HG02759 (cell line): ENCODE data around the gene ATXN7L1.
"Not testable (repeated sequence)": the region's sequence is repeated elsewhere in the genome, so short reads cannot be mapped to it uniquely, and the experiment has no call there.

Experiments used
- ATAC-seq: cut with Tn5 transposase; IDR thresholded peaks from one replicate; pipeline ENCODE4 v1.9.1; 2021; ENCODE audit warnings: mild to moderate bottlenecking, moderate library complexity; ENCODE audit not compliant: unreplicated experiment

Gene ATXN7L1

DNA sequence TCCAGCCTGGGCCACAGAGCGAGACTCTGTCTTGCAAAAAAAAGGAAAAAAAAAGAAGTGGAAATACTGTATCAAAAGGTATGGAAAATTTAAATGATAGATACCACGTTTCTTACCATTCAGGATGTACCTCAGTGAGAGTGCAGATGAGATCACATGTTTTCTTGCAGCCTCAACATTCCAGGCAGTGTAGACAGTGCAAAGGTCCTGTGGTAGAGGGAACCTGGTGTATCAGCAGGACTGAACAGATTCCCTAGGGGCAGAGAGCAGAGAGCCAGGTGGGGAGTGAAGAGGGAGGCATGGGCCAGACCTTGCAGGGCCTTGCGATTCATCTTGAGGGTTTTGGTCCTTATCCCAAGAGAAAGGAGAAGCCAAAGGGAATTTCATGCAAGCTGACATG, 17.7 kb upstream of the ATXN7L1 start:
- ATAC-seq = no peak

DNA sequence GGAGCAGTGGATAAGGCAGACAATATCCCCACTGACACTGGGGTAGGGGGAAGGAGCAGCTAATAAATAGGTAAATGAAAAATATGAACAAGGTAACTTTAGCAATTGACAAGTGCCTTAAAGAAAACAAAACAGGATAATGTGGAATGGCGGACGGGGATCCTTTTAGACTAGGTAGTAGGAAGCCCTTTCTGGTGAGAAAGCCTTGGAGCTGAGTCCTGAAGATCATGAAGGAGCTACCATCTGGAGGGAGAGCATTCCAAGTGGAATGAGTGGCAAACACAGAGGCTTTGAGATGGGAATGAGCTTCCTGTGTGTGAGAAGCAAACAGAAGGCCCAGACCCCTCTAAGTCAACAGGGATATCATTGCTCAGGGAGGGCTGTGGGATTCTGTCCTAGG, 16.0 kb upstream of the ATXN7L1 start:
- no peak for ATAC-seq

DNA sequence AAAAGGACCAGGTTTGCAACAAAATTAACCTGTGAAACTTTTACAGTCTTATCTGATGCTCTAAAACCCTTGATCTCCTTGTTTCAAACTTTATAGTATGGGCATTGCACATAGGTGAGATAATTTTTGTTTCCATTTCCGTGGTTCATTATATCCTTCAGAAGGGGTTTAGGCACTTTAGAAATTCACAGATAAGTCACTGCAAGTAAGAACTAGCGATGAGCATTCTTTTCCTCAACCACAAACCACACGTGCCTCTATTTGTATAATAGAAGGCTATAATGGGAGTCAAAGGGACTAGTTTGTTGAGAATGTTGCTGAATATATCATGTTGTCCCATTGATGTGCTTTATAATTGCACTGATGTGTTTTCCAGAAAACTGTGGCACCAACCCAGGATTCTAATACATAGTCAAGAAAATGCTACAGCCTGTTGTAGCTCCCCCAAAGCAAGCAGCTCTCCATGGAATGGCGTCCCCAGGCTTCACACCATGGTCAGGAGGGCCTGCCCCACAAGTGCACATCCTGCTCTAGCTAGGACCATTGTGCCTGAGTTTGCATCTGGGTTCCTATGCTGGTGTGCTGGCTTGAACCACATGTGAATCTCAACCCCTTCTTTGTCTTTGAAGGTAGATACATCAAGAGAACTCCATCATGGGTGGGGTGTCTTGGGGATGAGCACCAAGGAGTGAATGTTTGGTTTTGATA, 14.0 kb upstream of the ATXN7L1 start:
- ATAC-seq = no peak

DNA sequence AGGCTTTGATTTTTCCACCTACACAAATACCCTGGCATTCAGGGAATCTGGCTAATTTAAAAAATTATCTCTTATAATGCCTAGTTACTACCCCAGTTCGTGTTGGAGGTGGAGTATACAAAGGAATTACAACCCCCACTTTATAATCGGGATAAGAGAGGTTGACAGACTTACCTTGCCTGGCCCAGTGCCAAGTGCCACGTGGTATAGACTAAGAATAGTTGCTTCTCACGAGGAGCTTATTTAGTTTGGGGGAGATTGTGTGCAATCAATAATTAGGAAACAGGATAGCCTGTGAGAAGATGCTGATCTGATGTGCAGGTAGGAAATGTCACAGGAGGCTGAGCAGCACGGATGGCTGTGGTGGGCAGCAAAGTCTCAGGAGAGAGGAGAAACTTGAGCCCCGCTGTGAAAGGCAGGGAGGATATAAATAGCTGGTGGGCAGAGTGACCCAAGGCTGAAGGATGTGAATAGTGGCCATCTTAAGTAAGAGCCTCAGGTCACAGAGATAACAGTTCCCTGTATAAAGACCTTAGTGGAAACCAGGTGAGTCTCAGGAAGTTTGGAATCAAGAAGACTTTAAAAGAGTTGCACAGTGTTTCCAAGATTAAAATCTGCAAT, 11.3 kb upstream of the ATXN7L1 start:
- no peak for ATAC-seq

DNA sequence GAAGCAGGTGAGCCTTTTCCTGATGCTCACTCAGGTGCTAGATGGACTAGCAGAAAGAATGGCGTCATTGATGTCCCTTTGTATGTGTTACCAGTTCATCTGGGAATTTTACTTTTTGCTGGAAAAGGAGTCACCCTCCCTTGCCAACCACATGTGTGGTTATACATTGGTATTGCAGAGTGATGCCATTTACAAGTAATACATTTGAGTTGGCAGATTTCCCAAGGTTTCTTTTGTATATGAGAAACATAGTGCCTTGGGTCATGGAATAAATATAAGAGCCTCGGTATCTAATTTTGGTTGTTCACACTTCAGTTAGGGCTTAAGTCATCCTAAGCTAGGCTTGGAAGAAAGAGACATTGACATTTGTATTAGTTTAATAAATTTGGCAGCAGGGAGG, 10.4 kb upstream of the ATXN7L1 start:
- ATAC-seq = no peak

DNA sequence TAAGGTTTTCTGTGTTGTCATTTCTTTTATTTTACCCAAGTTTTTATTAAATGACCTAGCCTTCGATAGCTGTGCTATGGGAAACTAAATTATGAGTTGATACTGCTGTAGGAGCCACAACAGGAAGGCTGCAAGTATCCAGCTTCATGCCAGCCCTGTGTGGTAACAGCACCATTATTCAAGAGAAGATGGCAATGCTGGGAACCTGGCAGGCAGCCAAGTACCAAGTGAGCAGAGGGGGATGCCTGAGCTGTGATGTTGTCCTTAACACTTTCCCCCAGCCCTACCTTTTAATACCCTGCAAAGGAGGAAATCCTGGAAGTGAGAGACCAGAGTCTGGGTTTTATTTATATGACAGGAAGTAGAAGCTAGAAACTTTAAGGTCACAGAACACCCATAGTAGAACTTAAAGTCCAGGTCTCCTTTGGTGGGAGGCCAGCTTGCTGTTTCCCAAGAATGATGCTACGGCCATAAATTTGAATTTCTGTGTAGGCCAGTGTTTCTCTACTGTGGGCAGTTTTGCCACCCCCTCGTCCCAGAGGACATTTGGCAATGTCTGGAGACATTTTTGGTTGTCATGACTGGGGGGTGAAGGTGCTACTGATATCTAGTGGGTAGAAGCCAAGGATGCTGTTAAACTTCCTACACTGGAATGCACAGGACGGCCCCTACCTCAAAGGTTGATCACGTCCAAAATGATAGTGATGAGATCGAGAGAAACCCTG, 9.2 kb upstream of the ATXN7L1 start:
- ATAC-seq = no peak

DNA sequence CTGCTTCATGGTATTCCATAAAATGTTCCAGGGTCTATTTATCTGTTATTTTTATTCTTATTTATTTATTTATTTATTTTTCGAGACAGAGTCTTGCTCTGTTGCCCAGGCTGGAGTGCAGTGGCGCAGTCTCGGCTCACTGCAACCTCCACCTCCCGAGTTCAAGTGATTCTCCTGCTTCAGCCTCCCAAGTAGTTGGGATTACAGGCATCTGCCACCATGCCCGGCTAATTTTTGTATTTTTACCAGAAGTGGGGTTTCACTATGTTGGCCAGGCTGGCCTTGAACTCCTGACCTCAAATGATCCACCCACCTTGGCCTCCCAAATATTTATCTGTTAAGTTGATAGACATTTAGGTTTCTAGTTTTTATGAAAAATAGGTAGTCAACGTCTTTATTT, 6.8 kb upstream of the ATXN7L1 start:
- ATAC-seq = not testable (repeated sequence)

DNA sequence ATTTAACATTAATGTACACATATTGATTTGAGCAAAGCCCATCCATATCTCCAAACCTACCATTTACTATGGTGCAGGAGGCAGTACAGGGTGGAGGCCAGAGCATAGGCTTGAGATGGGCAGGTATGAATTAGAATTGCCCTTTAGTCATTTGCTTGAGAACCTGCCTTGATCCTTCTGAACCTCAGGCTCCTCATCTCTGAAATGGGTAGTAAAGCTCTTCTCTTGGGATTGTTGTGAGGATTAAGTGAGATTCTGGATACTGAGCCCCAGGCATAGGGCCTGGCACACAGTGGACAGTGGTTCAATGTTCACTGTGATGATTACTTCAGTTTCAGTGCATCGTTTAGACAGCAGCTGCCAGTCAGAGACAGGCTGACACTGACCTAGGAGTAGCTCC, 5.0 kb upstream of the ATXN7L1 start:
- no peak for ATAC-seq

DNA sequence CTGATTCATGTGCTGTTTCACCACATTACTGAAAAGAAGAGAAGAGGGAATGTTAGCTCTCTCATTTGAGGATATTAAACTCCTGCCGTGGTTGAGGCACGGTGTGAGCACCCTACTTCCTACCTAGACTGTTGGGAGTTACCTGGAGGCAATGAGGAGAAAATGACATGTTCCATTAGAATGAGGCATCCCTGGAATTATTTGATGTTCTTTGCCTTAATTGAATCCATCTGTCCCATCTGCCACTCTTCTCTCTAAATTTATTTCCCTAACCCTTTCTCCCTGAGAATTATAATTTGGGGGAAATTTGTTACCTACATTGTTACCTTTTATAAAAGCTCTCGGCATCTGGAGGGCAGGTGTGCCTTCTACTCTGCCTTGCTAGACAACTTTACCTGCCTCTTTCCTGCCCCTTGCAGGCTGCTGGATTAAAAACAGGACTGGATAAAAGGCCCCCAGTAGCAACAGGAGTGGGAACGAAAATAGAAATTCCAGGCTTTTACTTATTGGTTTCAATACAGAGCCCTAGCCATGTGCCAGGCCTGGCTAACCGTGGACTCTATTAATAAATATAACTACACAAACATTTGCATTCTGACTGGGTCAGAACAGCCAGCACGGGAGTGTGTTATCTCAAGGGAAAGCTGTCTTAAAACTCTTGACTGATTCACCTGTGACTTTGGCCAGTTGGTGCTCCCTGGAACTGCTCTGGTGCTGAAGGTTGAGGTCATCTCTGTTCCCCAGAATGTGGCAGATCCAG, 4.4 kb upstream of the ATXN7L1 start:
- no peak for ATAC-seq

DNA sequence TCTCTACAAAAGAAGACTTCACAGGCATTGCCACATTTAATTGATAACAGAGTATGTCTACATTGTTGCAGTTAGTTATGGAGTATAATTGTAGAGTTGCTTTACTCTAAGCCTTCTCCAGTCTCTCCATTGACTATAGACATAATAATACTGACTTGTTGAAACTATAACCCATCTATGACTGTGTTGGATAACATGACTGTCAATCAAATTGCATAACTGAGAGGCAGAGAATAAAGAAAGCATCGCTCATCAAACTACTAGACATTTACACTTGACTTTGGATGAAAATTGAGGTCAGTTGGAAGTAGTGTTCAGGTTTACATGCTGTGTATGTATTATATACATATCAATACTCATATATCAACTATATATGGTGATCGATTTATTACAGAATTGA, 3.4 kb upstream of the ATXN7L1 start:
- ATAC-seq = no peak

DNA sequence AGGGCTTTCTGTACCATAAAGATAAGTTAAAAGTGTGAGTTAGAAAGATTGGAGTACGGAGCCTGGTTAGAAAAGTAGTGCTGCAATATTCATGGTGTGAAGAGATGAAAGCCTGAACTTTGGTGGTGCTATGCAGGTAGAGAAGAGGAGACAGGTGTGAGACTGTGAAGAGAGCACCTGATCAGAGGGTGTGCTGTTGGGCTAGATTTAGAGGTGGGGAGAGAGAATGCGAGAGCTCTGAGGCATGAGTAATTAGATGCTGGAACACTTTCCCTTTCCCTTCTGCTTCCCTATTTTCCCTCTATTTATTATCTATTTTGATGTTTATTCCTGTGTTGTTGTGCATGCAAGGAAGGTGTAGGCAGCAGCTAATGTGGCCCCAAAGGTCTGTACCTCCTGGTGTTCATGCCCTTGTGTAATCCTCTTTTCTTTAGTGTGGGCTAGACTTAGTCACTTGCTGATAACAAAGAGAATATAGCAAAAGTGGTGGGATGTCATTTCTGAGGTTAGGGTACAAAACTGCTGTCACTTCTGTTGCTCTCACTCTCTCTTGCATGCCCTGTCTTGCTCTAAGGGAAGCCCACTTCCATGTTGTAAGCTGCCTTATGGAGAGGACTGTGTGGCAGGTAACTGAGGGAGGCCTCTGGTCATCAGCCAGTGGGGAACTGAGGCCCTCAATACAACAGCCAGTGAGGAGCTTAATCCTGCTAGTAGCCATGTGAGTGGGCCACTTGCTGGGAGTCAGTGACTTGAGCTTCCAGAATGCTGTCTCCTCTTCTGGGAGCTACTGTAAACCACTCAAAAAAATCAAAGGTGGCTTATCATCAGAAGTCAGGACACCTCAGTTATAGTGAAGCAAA, 2.6 kb upstream of the ATXN7L1 start:
- ATAC-seq = no peak

DNA sequence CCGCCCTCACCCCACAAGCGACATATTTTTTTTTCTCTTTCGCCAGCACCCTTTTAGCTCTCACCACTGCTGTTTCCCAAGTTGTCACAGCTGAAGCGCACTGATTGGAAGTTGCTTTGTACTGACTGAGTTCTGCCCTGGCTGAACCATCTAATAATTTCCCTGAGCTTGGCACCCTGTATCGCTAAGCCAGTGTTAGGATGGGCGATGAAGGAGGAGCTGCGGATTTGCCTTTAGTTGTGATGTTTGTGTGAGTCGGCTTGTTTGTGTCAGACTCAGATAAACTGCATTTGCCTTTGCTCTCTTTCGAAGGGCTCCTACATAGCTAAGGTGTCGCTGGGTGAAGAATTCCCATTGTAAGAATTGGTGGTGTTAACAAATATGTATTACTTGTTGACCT, 1.3 kb upstream of the ATXN7L1 start:
- ATAC-seq = no peak

DNA sequence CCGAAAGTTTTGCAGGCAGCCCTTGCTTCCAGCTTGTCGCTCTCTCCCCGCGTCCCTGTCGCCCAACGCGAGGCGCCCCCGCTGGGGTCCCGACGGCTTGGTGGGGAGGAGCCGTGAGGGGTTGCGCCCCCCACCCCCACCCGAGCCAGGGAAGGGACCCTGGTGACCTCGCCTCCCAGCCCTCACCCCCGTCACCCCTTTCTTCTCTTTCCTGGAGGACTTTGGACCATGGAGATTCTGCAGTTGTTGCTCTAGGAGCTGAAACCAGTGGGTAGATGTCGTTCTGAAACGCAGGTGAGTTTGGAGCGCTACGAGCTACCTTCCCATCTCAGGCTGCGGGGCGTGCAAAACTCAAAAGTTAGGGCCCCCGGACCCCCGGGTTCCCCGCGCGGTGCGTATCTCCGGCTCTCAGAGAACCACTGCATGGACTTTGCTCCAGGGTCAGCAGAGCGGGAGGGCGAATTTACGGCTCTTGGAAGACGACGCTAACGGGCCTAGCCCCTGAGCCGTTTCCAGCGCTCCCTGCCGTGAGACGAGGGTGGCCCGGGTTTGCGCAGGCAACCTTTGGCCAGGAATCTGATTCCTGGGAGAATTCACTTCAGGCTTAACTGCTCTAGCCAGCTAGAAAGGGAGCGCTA, 684 bp upstream of the ATXN7L1 start:
- no peak for ATAC-seq

DNA sequence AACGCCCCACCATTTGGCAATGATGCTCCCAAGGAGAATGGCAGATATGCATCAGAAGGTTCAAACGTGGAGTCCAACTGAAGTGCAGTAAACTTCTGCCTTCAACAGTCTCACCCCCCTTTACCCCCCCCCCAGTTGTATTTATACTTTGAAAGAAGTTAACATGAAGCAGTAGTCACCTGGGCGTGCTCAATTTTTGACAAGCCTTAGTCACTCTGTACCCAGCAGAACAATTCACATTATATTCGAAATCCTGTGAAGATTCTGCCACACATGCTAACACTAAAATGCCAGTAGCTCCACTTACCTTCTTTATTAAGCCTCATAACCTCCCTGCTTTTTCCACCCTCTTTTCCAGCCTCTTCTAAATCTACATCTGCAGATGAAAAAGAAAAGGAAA, 894 bp downstream of the ATXN7L1 start:
- no peak for ATAC-seq

DNA sequence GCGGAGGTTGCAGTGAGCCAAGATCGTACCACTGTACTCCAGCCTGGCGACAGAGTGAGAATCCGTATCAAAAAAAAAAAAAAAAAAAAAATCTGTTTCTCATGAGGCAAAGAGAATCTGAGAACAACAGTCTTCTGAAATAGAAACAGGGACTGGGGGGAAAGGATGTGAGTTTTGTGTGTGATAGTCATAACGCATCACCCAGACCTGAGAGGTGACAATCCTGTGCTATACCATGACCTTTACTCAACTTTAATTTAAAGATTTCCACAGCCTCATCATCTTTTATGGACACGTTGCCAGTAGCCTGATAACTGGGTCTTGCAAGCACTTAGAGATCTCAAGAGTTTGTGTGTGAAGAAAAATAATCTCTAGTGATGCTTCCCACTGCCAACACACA, 2.3 kb downstream of the ATXN7L1 start:
- ATAC-seq = no peak

DNA sequence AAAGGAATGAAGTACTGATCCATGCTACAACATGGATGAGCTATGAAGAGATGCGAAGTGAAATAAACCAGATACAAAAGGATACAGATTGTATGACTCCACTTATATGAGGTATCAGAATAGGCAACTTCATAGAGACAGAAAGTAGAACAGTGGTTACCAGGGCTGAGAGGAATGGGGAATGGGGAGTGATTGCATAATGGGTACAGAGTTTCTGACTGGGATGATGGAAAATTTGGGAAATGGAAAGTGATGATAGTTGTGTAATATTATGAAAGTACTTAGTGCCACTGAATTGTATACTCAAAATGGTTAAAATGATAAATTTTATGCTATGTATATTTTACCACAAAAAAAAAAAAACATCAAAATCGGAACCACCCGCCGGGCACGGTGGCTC, 3.9 kb downstream of the ATXN7L1 start:
- no peak for ATAC-seq

DNA sequence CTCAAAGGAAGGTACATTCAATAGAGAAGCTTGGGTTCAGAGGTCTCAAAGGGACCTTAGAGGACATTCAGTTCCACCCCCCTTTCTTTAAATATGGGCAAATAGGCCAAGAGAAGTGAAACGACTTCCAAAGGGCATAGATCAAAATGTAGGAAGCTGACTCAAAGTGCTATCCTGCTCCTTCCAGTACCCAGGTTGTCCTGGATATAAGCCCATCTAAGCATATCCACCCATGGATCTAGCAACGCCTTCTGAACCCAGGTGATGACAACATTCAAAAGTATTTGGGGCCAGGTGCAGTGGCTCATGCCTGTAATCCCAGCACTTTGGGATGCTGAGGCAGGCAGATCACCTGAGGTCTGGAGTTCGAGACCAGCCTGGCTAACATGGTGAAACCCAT, 5.3 kb downstream of the ATXN7L1 start:
- no peak for ATAC-seq

DNA sequence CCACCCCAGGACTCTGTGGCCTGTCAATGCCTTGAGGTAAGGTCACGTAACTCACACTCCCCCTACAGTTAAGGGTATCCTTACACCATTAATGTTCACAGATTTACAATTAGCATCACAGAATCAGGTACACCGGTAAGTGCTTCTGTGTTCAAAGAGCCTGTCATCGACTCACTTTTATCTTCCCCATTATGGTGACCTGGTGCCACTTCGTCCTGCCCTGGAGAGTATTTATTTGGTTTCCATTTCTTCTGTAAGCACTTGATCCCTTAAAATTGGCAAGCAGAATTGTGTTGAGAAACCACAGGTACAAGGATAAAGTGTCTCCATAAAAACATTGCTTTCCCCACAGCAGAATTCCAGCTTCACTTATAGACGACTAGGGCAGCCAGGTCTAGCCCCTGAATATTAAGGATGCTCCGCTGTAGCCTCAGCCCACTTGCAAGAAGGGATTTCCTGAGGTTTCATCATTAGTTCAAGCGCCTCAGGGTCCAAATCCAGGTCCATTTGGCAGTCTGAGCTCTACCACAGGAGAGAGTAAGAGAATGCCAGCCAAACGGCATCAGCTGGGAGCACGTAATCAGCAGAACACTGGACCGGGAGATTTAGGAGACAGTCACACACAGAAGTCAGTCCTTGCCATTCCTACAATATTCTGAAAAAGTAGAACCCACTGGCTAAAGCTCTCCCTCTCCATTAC, 10.1 kb downstream of the ATXN7L1 start:
- no peak for ATAC-seq

DNA sequence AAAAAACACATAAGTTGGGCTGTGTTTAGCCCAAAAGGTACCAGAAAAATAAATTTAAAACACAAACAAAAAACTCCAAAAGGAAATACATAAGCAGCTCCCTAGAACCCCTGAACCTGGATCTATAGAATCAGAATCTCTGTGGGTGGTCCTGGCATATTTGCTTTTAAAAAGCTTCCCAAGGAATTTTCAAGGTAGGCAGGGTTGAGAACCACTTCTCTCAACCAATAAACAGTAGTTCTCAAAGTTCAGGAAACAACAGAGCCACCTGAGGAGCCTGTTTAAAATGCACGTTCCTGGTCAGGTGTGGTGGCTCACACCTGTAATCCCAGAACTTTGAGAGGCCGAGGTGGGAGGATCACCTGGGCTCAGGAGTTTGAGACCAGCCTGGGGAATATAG, 12.5 kb downstream of the ATXN7L1 start:
- no peak for ATAC-seq

DNA sequence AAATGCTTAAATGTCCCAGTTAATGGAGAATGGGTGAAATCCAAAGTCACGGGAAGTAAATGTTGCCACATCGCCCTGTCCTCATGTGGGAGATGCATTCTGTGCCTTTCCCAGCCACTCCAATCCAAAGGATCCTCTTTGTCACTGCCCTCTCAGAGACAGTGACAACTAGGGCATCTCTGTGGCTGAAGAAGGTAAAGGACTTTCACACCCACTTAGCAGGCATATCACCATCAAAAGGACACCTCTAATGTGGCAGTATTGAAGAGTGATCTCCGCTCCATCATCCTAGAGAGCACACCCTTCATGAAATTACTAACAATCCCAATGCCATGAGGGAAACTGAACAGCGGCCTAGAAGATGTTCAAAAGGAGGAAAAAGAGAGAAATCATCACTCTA, 13.6 kb downstream of the ATXN7L1 start:
- no peak for ATAC-seq
